Stomach smooth muscle (tissue), 2 donors: ENCODE data around the gene TSEN15.

ENCODE experiments used
- H3K27ac ChIP-seq: one replicate; pipeline ENCODE4 v1.7.0; 2013; ENCODE audit warnings: mild to moderate bottlenecking, low read length, inconsistent platforms
- H3K27me3 ChIP-seq, 2 donors: one replicate each; pipeline ENCODE4 v1.7.0; 2013; ENCODE audit warnings: low read length in 2 of 2; ENCODE audit not compliant: insufficient read depth in 2 of 2, control insufficient read depth in 1 of 2
- H3K36me3 ChIP-seq, 2 donors: one replicate each; pipeline ENCODE4 v1.7.0; 2013; ENCODE audit warnings: low read length in 2 of 2; ENCODE audit not compliant: control insufficient read depth in 2 of 2, insufficient read depth in 2 of 2
- H3K4me1 ChIP-seq: one replicate; pipeline ENCODE4 v1.7.0; 2013; ENCODE audit warnings: low read length; ENCODE audit not compliant: control insufficient read depth, insufficient read depth
- H3K4me3 ChIP-seq, 2 donors: one replicate each; pipeline ENCODE4 v1.7.0; 2013; ENCODE audit warnings: low read length in 2 of 2
- H3K9ac ChIP-seq, 2 donors: one replicate each; pipeline ENCODE4 v1.7.0; 2013; ENCODE audit warnings: low read length in 2 of 2, mild to moderate bottlenecking in 1 of 2
- H3K9me3 ChIP-seq, 2 donors: one replicate each; pipeline ENCODE4 v1.7.0; 2013; ENCODE audit warnings: low read length in 2 of 2; ENCODE audit not compliant: control insufficient read depth in 2 of 2
- donor health status: healthy.
- donor health status: Pancreatic carcinoma.

The TSEN15 gene

GRCh38 chr1:184053881-184054280 lies 2.4 kb downstream of the TSEN15 start:
- Histone ChIP-seq H3K9me3 (no peaks in the 10 kb centered on the region), H3K27ac (no peak overlapping the region), H3K9ac (no peak overlapping the region), H3K4me1 (peaks cover 9% of the 10 kb centered on the region), H3K27me3 (no peaks in the 10 kb centered on the region), H3K4me3 (no peak overlapping the region), H3K36me3 (peaks cover 0 to 5% of the 10 kb centered on the region in 2 donors)

DNA sequence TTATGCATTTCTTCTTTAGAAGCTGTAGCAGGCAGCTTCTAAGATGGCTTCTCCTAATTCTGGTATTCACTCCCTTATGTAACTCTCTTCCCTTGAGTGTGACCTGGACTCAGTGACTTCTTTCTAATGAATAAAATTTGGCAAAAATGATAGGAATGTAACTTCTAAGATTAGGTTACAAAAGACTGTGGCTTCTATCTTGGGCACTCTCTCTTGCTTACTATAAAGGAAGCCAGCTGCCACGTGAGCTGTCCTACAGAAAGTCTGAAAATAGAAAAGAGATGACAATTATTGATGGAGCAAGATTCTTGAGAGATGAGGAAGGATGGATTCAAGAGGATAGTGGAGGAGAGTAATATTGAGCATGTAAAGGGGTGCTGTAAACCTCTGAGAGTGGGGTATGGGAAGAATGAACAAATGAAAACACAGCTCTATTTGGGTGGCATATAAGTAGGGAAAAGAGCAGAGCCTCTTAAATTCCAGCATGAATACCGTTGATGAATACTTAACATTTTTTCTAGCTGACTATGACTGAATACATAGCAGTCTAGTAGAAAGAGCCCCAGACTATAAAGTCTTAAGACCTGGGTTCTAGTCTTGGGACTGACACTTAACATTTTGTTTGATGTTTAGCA lies 5.5 kb downstream of the TSEN15 start:
- Histone ChIP-seq H3K36me3 (peaks cover 0 to 5% of the 10 kb centered on the region in 2 donors), H3K9ac (no peak overlapping the region), H3K4me1 (peaks cover 6% of the 10 kb centered on the region), H3K27me3 (no peaks in the 10 kb centered on the region), H3K27ac (no peak overlapping the region), H3K9me3 (no peaks in the 10 kb centered on the region), H3K4me3 (no peak overlapping the region)

- H3K4me1 ChIP-seq = no peaks in the 10 kb centered on the region
- H3K4me3 ChIP-seq = no peak overlapping the region
- no peak overlapping the region for H3K9ac ChIP-seq
- H3K27ac ChIP-seq = no peak overlapping the region
- H3K27me3 ChIP-seq = no peaks in the 10 kb centered on the region
- H3K9me3 ChIP-seq = no peaks in the 10 kb centered on the region
- peaks cover 0 to 5% of the 10 kb centered on the region in 2 donors for H3K36me3 ChIP-seq
Measured at GRCh38 chr1:184059887-184060286, 8.4 kb downstream of the TSEN15 start.

GRCh38 chr1:184060316-184060715 lies 8.8 kb downstream of the TSEN15 start:
- Histone ChIP-seq H3K4me3 (no peak overlapping the region), H3K4me1 (no peaks in the 10 kb centered on the region), H3K27me3 (no peaks in the 10 kb centered on the region), H3K36me3 (peaks cover 2 to 3% of the 10 kb centered on the region in 2 donors), H3K9ac (no peak overlapping the region), H3K27ac (no peak overlapping the region), H3K9me3 (no peaks in the 10 kb centered on the region)

GRCh38 chr1:184061396-184062003 lies 10.0 kb downstream of the TSEN15 start:
- H3K9ac ChIP-seq = no peak overlapping the region
- no peak overlapping the region for H3K27ac ChIP-seq
- H3K9me3 ChIP-seq = no peaks in the 10 kb centered on the region
- H3K4me1 ChIP-seq = no peaks in the 10 kb centered on the region
- peaks cover 3 to 5% of the 10 kb centered on the region in 2 donors for H3K36me3 ChIP-seq
- no peak overlapping the region for H3K4me3 ChIP-seq
- H3K27me3 ChIP-seq = no peaks in the 10 kb centered on the region

DNA sequence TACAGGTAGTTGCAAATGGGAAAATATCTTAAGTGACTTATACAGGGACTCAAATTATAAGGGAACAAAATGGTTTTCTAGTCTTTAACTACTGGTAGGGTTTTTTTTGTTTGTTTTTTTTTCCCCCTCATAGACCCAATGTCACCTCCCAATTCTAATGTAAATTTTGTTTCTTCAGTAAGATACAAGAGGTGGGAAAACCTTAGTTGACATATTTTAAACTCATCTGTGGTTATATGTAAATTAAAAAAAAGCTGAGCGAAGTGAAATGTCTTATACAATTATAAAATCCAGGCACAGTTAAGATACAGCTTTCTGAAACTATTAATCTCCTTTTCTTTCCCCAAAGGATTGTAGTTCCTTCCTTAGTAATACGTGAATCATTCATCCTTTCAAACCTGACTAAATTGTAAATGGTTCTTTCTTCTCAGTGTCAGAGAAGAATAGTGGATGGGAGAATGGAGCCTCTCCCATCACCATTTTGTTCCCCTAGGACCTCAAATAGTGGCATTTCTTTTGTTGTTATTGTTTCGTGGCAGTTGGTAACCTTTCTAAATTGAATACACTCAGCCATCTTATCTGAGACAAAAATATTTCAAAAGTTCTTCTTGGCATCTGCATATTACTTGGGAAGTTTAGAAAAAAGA lies 11.2 kb downstream of the TSEN15 start:
- no peaks in the 10 kb centered on the region for H3K27me3 ChIP-seq
- H3K9me3 ChIP-seq = no peaks in the 10 kb centered on the region
- H3K36me3 ChIP-seq = peaks cover 3 to 5% of the 10 kb centered on the region in 2 donors
- no peak overlapping the region for H3K9ac ChIP-seq
- H3K4me3 ChIP-seq = no peak overlapping the region
- H3K27ac ChIP-seq = no peak overlapping the region
- no peaks in the 10 kb centered on the region for H3K4me1 ChIP-seq

DNA sequence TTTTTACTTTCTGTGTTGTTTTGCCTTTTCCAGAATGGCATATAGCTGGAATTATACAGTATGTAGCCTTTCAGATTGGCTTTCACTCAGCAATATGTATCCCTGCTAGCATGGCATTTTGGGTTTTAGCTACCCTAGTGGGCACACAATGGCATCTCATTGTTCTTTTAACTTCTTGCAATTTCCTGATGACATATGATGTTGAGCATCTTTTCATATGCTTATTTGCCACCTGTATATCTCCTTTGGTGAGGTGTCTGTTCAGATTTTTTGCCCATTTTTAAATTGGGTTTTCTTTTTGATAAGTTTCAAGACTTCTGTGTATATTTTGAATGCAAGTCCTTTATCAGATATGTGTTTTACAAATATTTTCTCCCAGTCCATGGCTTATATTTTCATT lies 14.0 kb downstream of the TSEN15 start:
- H3K27me3 ChIP-seq = no peaks in the 10 kb centered on the region
- H3K9me3 ChIP-seq = no peaks in the 10 kb centered on the region
- no peak overlapping the region for H3K9ac ChIP-seq
- no peak overlapping the region for H3K4me3 ChIP-seq
- peaks cover 3 to 5% of the 10 kb centered on the region in 2 donors for H3K36me3 ChIP-seq
- H3K27ac ChIP-seq = no peak overlapping the region
- no peaks in the 10 kb centered on the region for H3K4me1 ChIP-seq

DNA sequence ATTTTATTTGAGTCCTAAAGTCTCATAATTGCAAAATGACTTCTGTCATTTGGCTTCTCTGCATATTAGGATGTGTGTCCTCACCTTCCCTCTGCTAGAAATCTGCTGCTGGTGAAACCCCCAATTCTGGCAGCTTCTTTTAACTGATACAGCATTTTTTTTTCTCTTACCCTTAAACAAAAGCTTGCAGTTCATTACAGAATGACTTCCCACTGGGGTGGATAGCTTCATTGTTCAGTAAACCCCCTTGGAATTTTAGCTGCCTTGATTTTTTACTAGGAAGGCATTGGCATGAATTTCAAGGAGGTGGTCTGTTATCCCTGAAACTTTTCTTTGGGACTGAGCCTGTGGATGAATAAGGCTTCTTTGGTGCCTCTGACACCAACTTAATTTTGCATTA lies 16.8 kb downstream of the TSEN15 start:
- no peaks in the 10 kb centered on the region for H3K27me3 ChIP-seq
- no peak overlapping the region for H3K4me3 ChIP-seq
- H3K9ac ChIP-seq = no peak overlapping the region
- H3K9me3 ChIP-seq = no peaks in the 10 kb centered on the region
- H3K36me3 ChIP-seq = peaks cover 3 to 5% of the 10 kb centered on the region in 2 donors
- H3K27ac ChIP-seq = no peak overlapping the region
- no peaks in the 10 kb centered on the region for H3K4me1 ChIP-seq

GRCh38 chr1:184069675-184070074 lies 18.1 kb downstream of the TSEN15 start:
- Histone ChIP-seq H3K4me1 (no peaks in the 10 kb centered on the region), H3K36me3 (peaks cover 3 to 5% of the 10 kb centered on the region in 2 donors), H3K9me3 (no peaks in the 10 kb centered on the region), H3K4me3 (no peak overlapping the region), H3K27me3 (no peaks in the 10 kb centered on the region), H3K27ac (no peak overlapping the region), H3K9ac (no peak overlapping the region)

GRCh38 chr1:184072376-184072775 lies 20.8 kb downstream of the TSEN15 start:
- Histone ChIP-seq H3K4me3 (no peak overlapping the region), H3K27me3 (no peaks in the 10 kb centered on the region), H3K9ac (no peak overlapping the region), H3K27ac (no peak overlapping the region), H3K4me1 (no peaks in the 10 kb centered on the region), H3K36me3 (no peaks in the 10 kb centered on the region), H3K9me3 (peaks cover 0 to 3% of the 10 kb centered on the region in 2 donors)

DNA sequence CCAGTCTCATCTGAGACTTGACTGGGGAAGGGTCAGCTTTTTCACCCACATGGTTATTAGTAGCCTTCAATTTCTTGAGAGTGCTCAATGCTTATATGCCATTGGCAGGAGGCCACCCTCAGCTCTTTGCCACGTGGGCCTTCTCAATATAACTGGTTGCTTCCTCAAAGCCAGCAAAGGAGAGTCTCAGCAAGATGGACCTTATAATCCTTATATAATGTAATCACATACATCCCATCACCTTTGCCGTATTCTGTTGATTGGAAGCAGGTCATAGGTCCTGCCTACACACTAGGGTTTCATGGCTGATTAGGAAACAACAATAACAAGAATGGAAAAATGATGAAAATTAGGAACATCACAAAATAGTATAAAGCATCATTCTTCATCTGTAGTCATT lies 22.9 kb downstream of the TSEN15 start:
- peaks cover 0 to 5% of the 10 kb centered on the region in 2 donors for H3K9me3 ChIP-seq
- no peaks in the 10 kb centered on the region for H3K27me3 ChIP-seq
- H3K9ac ChIP-seq = no peak overlapping the region
- peak overlapping the region; percentile 41 for H3K27ac ChIP-seq
- H3K4me3 ChIP-seq = no peak overlapping the region
- H3K36me3 ChIP-seq = no peaks in the 10 kb centered on the region
- peaks cover 3% of the 10 kb centered on the region for H3K4me1 ChIP-seq
